ENCODE results near the gene ADAMTS2. TPM values are rescaled to one million over a fixed set of nuclear protein-coding genes. Genes with fewer than 3 reads are reported as not detected.

ADAMTS2 gene
- polyA plus RNA-seq, 3 donors, result 0.74 to 2.3 TPM; not detected in 1

DNA sequence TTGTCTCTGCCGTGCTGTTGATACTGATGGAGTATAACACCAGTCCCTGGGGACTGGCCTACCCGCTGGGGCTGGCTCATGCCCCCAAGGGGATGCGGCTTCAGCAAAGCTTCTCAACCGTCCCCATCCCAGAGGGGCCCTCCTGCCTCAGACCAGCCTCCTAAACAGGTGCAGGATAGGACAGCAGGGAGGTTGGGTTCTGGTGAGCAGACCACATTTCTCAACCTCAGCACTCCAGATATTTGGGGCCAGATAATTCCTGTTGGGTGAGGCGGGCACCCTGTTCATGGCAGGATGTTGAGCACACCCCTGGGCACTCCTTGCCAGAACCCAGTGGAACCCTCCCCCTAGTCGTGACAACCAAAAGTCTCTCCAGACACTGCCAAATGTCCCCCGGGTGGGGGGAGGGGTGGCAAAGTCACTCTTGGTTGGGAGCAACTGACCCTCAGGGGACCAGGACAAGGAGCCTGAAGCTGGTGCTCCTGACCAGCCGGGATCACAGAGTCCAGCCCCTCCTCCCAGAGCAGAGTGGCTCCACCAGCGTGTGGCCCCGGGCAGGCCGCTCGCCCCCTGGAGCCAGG, 177.3 kb downstream of the ADAMTS2 start:
- 98% methylated on average over 6 of the region's 12 CpGs for WGBS (ENCODE audit: insufficient coverage)
- Histone ChIP-seq H3K79me2 (ENCODE audit: insufficient read depth, low read length) (no peaks in the 10 kb centered on the region), H3K9me3 (replicated peaks in 1 of 2; ENCODE audit: control insufficient read depth in 1 of 2, insufficient read depth in 1 of 2, low read length in 2 of 2) (peaks cover 0 to 3% of the 10 kb centered on the region in 2 donors), H3K27me3 (ENCODE audit: control insufficient read depth in 2 of 2, insufficient read depth in 2 of 2, low read length in 2 of 2) (no peaks in the 10 kb centered on the region), H3K27ac (ENCODE audit: low read depth in 1 of 2, low read length in 2 of 2) (no peak overlapping the region), H3K9ac (ENCODE audit: insufficient read depth, low read length, poor library complexity, severe bottlenecking) (no peak overlapping the region), H3K4me3 (replicated peaks in 1 of 3; ENCODE audit: low read depth in 2 of 3, low read length in 3 of 3) (no peak overlapping the region), H3K4me2 (replicated peaks; ENCODE audit: extremely low read depth, low read length, poor library complexity, severe bottlenecking) (no peak overlapping the region), H2AFZ (ENCODE audit: insufficient read depth, low read depth, low read length, poor library complexity, severe bottlenecking) (no peak overlapping the region), H4K20me1 (ENCODE audit: insufficient read depth, low read length) (no peaks in the 10 kb centered on the region), H3K4me1 (ENCODE audit: control insufficient read depth in 1 of 2, insufficient read depth in 2 of 2, low read length in 2 of 2) (peaks cover 3 to 8% of the 10 kb centered on the region in 2 donors), H3K36me3 (replicated peaks in 1 of 2; ENCODE audit: control insufficient read depth in 1 of 2, insufficient read depth in 2 of 2, low read length in 2 of 2) (no peaks in the 10 kb centered on the region)
- TF ChIP-seq, protein P1, sequence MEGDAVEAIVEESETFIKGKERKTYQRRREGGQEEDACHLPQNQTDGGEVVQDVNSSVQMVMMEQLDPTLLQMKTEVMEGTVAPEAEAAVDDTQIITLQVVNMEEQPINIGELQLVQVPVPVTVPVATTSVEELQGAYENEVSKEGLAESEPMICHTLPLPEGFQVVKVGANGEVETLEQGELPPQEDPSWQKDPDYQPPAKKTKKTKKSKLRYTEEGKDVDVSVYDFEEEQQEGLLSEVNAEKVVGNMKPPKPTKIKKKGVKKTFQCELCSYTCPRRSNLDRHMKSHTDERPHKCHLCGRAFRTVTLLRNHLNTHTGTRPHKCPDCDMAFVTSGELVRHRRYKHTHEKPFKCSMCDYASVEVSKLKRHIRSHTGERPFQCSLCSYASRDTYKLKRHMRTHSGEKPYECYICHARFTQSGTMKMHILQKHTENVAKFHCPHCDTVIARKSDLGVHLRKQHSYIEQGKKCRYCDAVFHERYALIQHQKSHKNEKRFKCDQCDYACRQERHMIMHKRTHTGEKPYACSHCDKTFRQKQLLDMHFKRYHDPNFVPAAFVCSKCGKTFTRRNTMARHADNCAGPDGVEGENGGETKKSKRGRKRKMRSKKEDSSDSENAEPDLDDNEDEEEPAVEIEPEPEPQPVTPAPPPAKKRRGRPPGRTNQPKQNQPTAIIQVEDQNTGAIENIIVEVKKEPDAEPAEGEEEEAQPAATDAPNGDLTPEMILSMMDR (IDR thresholded peaks at IDR 0.05), result no peak
- H3K9me3 Mint-ChIP-seq, result peaks cover 0 to 14% (median 4%) of the 10 kb centered on the region in 7 donors
- peak overlapping the region in 1 of 7 donors; percentile 15 for H3K27ac Mint-ChIP-seq
- peak overlapping the region in 1 of 2 donors; percentile 76 for H3K4me3 Mint-ChIP-seq
- peaks cover 11 to 17% (median 12%) of the 10 kb centered on the region in 3 donors for H3K27me3 Mint-ChIP-seq (ENCODE audit: low read depth in 3 of 3)
- DNase-seq, result no peak
- no peaks in the 10 kb centered on the region for H3K36me3 Mint-ChIP-seq
- H3K4me1 Mint-ChIP-seq, result peaks cover 7% of the 10 kb centered on the region
- intact Hi-C loops (cut with micrococcal nuclease), result loop anchor here (1.0 to 5.0 kb wide), 2 partner anchors 324 to 326 kb away; no protein-coding TSS in a partner anchor

DNA sequence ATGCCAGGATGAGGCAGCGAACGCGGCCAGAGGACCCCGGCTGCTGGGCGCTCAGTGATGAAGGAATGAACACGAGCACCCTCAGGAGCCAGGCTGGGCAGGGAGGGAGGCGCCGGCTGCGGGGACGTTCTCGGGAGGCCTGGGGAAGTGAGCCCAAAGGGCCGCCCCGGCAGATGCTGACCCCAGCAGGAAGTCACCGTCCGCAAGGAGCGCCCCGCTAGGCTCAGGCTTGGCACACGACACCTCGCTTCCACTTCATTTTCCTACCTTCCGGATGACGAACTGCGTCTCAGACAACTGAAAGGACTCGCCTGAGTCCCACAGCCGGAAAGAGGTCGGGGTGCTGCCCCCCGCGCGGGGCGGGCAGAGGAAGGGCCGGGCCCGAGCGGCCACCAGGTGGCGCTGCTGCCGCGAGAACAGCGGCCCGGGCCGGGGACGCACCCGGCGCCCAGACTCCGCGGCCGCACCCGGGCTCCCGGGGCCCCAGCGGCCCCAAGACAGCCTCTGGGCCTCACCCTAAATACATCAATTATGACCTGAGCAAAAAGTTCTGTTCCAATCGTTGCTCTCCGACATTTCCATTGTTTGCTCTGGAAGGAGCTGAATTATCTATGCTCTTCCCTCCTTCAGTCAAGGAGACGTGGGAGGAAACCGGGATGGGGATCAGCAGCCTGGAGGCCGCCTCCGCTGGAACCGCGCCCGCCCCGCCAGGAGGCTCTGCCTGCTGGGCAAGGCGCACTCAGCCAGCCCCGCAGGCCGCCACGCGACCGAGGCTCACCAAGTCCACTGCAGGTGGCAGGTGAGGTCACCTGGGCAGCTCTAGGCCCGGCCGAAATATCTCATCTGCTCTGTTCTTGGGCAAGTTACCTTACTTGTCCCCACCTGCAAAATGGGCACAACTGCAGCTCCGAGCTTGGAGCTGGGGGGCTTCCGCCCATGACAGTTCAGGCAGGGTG, 178.1 kb downstream of the ADAMTS2 start:
- Histone ChIP-seq H3K4me2 (replicated peaks; ENCODE audit: extremely low read depth, low read length, poor library complexity, severe bottlenecking) (peak overlapping the region; percentile 67), H3K9ac (ENCODE audit: insufficient read depth, low read length, poor library complexity, severe bottlenecking) (peak overlapping the region; percentile 27), H4K20me1 (ENCODE audit: insufficient read depth, low read length) (no peaks in the 10 kb centered on the region), H3K79me2 (ENCODE audit: insufficient read depth, low read length) (no peaks in the 10 kb centered on the region), H3K4me1 (ENCODE audit: control insufficient read depth in 1 of 2, insufficient read depth in 2 of 2, low read length in 2 of 2) (peaks cover 3 to 8% of the 10 kb centered on the region in 2 donors), H3K27me3 (ENCODE audit: control insufficient read depth in 2 of 2, insufficient read depth in 2 of 2, low read length in 2 of 2) (no peaks in the 10 kb centered on the region), H3K9me3 (replicated peaks in 1 of 2; ENCODE audit: control insufficient read depth in 1 of 2, insufficient read depth in 1 of 2, low read length in 2 of 2) (peaks cover under 1 to 8% of the 10 kb centered on the region in 2 donors), H3K27ac (ENCODE audit: low read depth in 1 of 2, low read length in 2 of 2) (no peak overlapping the region), H3K36me3 (replicated peaks in 1 of 2; ENCODE audit: control insufficient read depth in 1 of 2, insufficient read depth in 2 of 2, low read length in 2 of 2) (no peaks in the 10 kb centered on the region), H2AFZ (ENCODE audit: insufficient read depth, low read depth, low read length, poor library complexity, severe bottlenecking) (peak overlapping the region; percentile 70), H3K4me3 (replicated peaks in 1 of 3; ENCODE audit: low read depth in 2 of 3, low read length in 3 of 3) (peak overlapping the region in 1 of 3 experiments; percentile 53)
- peaks cover 12 to 20% (median 14%) of the 10 kb centered on the region in 3 donors for H3K27me3 Mint-ChIP-seq (ENCODE audit: low read depth in 3 of 3)
- TF ChIP-seq, protein P1 (IDR thresholded peaks at IDR 0.05), result peak; percentile 97
- intact Hi-C loops (cut with micrococcal nuclease), result loop anchor here (1.0 to 5.0 kb wide), 2 partner anchors 325 to 327 kb away; no protein-coding TSS in a partner anchor
- no peak overlapping the region for H3K27ac Mint-ChIP-seq
- H3K4me1 Mint-ChIP-seq, result peaks cover 7% of the 10 kb centered on the region
- H3K36me3 Mint-ChIP-seq, result no peaks in the 10 kb centered on the region
- peaks cover under 1 to 22% (median 8%) of the 10 kb centered on the region in 7 donors for H3K9me3 Mint-ChIP-seq
- H3K4me3 Mint-ChIP-seq, result peak overlapping the region; percentile 56 to 82
- DNase-seq, result peak; percentile 17 to 30 (median 21)
- 27% methylated on average over 64 of the region's 67 CpGs for WGBS (ENCODE audit: insufficient coverage)
